Mucosa of descending colon (tissue), 3 donors: ENCODE results near the gene CACNA2D3. TPM values are rescaled to one million over a fixed set of nuclear protein-coding genes. Genes with fewer than 3 reads are reported as not detected.
"Not testable (repeated sequence)": the region's sequence is repeated elsewhere in the genome, so short reads cannot be mapped to it uniquely, and the experiment has no call there.

Experiments used
- ATAC-seq: fragments of 200-7000 bp; cut with Tn5 transposase; one replicate; pipeline ENCODE4 v1.9.1; 2020; ENCODE audit warnings: mild to moderate bottlenecking, moderate library complexity
- DNase-seq, 3 donors: peaks; one replicate each; pipeline ENCODE4 v3.0.0-alpha.2; 2020
- H3K36me3 ChIP-seq: fragments of 200-600 bp; one replicate; pipeline ENCODE4 v1.8.0; 2021; ENCODE audit warnings: low read depth, mild to moderate bottlenecking
- H3K4me1 ChIP-seq: fragments of 200-600 bp; one replicate; pipeline ENCODE4 v1.8.0; 2021; ENCODE audit warnings: low read depth, mild to moderate bottlenecking
- H3K4me3 ChIP-seq: fragments of 200-600 bp; one replicate; pipeline ENCODE4 v1.8.0; 2021; ENCODE audit warnings: mild to moderate bottlenecking
- H3K9me3 ChIP-seq: fragments of 200-600 bp; one replicate; pipeline ENCODE4 v1.8.0; 2021; ENCODE audit warnings: mild to moderate bottlenecking
- intact Hi-C, 2 donors: fragments of 100-400 bp; cut with DNase I in 1 of 2; cut with micrococcal nuclease in 1 of 2; formaldehyde crosslinking; loops; one replicate each; pipeline versions ENCODE4 v1.11.0 to v1.11.1; 2022; cut with DNase I, micrococcal nuclease
- total RNA-seq, 3 donors: library from RNA; stranded (reverse); fragmentation: NEBNext Ultra II Directional in 2 of 3; extraction: Animal tissue kit (Norgen Biotek cat#: 25700) in 2 of 3; gene quantifications; one replicate each; pipeline versions ENCODE4 v1.2.1 to v1.2.4, GENCODE V29; 2021 to 2023
- TF ChIP-seq, protein P1 (sequence below): fragments of 200-600 bp; IDR thresholded peaks from one replicate; pipeline ENCODE4 v1.8.0; 2022; ENCODE audit warnings: antibody characterized with exemption, mild to moderate bottlenecking
- donor health status: DM: no; HTN: no; CAD: no; lungs with moderate emphysema.
- donor health status: DM: no; HTN: no; CAD: no.
- donor health status: DM: no; HTN: yes; CAD: no.

Gene CACNA2D3
- total RNA-seq, 3 donors from 2014 or later: 0.34 to 3.5 (median 0.55) TPM

DNA sequence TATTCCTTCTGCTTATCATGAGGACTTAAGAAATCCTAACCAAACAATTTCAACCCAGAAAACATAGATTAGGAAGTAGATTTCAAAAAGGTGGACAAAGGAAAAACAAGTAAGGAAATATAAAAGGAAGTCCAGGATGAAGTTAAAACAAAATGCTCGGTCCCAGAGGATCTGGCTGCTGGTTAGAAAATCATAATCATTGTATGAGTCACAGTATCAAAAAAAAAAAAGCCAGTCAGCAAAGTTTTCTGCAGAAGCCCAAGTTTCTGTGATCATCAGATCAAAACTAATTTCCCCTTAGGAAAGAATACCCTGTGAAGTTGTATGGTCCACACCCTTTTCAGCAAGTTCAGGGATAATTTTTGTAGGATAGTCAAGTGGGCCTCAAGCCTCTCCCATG lies 848.5 kb downstream of the CACNA2D3 start:
- H3K9me3 ChIP-seq: no peaks in the 10 kb centered on the region
- TF ChIP-seq, protein P1, sequence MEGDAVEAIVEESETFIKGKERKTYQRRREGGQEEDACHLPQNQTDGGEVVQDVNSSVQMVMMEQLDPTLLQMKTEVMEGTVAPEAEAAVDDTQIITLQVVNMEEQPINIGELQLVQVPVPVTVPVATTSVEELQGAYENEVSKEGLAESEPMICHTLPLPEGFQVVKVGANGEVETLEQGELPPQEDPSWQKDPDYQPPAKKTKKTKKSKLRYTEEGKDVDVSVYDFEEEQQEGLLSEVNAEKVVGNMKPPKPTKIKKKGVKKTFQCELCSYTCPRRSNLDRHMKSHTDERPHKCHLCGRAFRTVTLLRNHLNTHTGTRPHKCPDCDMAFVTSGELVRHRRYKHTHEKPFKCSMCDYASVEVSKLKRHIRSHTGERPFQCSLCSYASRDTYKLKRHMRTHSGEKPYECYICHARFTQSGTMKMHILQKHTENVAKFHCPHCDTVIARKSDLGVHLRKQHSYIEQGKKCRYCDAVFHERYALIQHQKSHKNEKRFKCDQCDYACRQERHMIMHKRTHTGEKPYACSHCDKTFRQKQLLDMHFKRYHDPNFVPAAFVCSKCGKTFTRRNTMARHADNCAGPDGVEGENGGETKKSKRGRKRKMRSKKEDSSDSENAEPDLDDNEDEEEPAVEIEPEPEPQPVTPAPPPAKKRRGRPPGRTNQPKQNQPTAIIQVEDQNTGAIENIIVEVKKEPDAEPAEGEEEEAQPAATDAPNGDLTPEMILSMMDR: no peak
- no peaks in the 10 kb centered on the region for H3K4me1 ChIP-seq
- H3K4me3 ChIP-seq: no peak overlapping the region
- DNase-seq (no peak), ATAC-seq (no peak)
- intact Hi-C loops: no loop called here
- no peaks in the 10 kb centered on the region for H3K36me3 ChIP-seq

DNA sequence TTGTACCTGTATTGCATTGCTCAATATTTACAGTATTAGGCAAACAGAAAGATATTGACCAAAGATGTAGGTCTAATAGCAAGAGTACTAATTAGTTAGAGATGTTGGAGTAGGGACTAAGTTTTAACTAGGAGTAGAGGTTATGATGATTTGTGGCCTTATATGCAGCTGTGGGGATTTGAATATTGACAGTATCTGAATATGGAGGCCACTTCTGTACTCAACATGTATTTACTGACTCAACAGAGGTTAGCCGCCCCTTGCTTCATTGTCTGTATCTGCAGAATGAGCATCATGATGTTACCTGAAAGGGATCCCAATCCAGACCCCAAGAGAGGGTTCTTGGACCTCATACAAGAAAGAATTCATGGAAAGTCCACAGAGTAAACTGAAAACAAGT lies 855.1 kb downstream of the CACNA2D3 start:
- H3K36me3 ChIP-seq: no peaks in the 10 kb centered on the region
- TF ChIP-seq, protein P1: no peak
- intact Hi-C loops: no loop called here
- ATAC-seq: no peak
- H3K9me3 ChIP-seq: no peaks in the 10 kb centered on the region
- no peaks in the 10 kb centered on the region for H3K4me1 ChIP-seq
- no peak for DNase-seq
- H3K4me3 ChIP-seq: no peak overlapping the region

DNA sequence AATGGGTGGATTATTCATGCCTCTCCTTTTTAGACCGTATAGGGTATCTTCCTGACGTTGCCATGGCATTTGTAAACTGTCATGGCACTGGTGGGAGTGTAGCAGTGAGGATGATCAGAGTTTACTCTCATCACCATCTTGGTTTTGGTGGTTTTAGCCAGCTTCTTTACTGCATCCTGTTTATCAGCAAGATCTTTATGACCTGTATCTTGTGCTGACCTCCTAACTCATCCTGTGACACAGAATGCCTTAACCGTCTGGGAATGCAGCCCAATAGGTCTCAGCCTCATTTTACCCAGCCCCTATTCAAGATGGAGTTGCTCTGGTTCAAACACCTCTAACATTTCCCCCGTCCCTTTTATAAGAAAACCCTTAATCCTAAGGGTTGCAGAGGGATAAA lies 855.6 kb downstream of the CACNA2D3 start:
- H3K9me3 ChIP-seq, intact Hi-C loops, ATAC-seq, H3K4me3 ChIP-seq, DNase-seq, H3K36me3 ChIP-seq, H3K4me1 ChIP-seq: not testable (repeated sequence)

DNA sequence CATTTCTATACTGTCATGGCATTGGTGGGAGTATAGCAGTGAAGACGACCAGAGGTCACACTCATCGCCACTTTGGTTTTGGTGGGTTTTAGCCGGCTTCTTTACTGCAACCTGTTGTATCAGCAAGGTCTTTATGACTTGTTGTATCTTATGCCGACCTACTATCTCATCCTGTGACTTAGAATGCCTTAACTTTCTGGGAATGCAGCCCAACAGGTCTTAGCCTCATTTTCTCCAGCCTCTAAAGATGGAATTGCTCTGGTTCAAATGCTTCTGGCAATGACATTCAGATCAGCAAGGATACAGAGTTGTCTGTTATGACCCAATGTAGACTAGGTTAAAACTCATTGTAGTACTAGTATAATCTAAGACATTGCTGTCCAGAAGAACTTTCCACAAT lies 860.5 kb downstream of the CACNA2D3 start:
- ATAC-seq: no peak
- intact Hi-C loops: no loop called here
- DNase-seq: no peak
- Histone ChIP-seq H3K4me1 (no peaks in the 10 kb centered on the region), H3K36me3 (no peaks in the 10 kb centered on the region), H3K4me3 (no peak overlapping the region), H3K9me3 (no peaks in the 10 kb centered on the region)
- TF ChIP-seq, protein P1: no peak

DNA sequence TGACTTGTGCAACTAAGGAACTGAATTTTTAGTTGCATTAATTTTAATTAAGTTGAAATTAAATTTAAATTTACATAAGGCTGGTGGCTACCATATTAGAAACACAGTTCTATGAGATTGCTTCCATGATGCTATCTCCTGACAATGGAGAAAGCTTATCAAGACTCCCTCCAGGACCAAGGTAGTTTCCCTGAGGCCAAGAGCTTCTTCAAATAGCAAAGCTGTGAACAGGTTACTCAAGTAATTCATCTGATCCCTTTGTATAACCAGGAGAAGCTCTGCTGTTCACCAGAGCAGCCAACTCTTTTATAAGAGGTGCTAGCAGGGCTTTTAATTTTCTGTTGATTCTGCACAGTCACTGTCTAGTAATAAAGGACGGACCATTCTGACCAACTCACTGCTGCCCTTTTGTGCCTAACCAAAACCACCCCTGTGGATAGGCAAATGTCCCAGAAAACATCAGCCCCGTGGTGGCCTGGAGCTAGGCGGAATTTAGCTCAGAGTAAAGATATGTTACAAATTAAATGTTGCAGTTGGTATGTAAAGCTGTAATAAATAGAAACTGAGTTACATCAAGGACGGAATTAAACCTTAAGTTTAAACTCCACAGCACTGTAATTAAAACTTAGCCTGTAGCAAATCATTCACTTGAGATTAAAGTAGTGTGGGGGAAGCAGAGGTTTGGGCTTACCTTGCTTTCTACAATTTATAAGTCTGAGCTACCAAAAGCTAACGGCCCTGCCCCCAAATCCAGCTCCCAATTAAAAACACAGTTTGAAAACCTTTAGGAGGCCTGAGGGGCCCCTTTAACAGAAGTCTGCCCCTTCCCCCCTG lies 861.1 kb downstream of the CACNA2D3 start:
- no peak for ATAC-seq
- TF ChIP-seq, protein P1: no peak
- intact Hi-C loops: no loop called here

DNA sequence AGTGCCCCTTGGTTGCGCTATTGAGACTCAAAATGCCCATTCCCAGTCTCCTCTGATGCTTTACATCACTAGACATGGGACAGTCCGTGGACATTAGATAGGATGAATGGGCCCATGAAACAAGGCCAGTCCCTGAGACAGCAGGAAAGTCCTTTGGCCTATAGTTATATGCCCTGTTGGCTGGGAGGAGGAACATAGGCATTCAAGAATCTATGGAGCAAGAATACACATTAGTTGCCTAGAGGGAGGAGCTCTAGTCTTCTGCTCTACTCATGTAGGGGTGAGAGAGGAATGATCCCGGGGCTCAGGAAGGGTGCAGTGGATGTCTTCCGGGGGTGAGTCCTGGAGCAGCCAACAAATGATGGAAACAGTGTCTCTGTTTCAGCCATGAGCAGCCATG lies 863.5 kb downstream of the CACNA2D3 start:
- Histone ChIP-seq H3K36me3 (no peaks in the 10 kb centered on the region), H3K9me3 (no peaks in the 10 kb centered on the region), H3K4me3 (no peak overlapping the region), H3K4me1 (no peaks in the 10 kb centered on the region)
- no peak for ATAC-seq
- intact Hi-C loops: no loop called here
- DNase-seq: no peak
- TF ChIP-seq, protein P1: no peak

More for the DNA sequence above, 861.1 kb downstream of the CACNA2D3 start:
- H3K4me3 ChIP-seq: no peak overlapping the region
- H3K4me1 ChIP-seq: no peaks in the 10 kb centered on the region
- H3K36me3 ChIP-seq: no peaks in the 10 kb centered on the region
- no peak for DNase-seq
- H3K9me3 ChIP-seq: no peaks in the 10 kb centered on the region
